ENCODE measurements around the gene MRRF.
A peak's percentile ranks its signal among the peaks of the same experiment; 100 is the strongest.
"Not testable (repeated sequence)": the region's sequence is repeated elsewhere in the genome, so short reads cannot be mapped to it uniquely, and the experiment has no call there.

The MRRF gene

DNA sequence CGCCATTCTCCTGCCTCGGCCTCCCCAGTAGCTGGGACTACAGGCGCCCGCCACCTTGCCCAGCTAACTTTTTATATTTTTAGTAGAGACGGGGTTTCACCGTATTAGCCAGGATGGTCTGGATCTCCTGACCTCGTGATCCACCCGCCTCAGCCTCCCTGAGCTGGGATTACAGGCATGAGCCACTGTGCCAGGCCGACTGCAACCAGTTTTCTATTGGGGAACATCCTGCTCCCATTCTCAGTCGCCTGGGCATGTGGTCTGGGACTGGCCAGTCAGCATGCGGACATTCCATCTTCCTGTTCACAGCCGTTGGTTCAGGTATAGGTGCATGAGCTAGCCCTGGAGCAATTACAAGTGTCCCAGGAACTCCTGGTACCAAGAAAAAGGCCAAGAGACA, 98.4 kb downstream of the MRRF start:
- not testable (repeated sequence) for DNase-seq

- no peak for DNase-seq
Observed at GRCh38 chr9:122364117-122364782, 99.6 kb downstream of the MRRF start.

DNA sequence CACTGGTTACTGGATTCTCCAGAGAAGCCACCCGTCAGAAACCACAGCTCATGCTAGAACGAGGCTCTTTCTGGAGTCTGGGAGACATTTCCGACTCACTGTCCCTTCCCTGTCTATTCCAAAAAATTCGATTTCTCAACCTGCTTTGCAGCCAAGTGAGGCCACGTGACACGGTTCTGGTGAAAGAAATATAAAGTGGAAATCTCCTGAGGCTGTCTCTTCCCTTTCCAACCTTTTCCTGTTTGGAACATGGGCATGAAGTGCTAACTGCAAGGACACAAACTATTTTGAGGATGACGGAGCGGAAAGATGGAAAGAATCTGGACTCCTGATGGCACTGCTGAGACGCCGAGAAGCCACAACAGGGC, 100.1 kb downstream of the MRRF start:
- DNase-seq: no peak

DNA sequence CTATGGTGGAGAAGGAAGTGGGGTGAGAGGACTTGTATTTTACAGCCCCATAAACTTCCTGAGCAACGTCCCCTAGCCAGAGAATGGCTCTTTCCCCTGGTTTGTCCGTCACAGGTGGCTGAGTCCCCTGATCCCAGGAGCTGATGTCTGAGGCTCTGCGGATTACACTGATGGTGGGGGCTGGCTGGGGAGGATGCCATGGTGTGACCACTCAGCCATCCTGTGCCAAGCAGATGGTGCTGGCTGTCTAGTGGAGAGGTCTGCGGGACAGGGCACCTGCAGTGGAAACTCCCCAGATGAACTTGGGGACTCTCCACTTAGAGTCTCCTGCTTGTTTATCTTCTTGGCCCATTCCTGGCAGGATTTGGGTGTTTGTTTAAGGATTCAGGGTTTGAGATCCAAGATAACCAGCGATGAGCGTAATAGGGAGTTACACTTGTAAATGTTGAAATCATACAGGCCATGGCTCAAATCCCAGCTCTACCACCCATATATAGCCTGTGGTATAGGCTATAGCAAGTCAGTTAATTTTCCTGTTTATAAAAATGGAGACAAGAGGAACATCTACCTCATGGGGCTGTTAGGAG, 101.5 kb downstream of the MRRF start:
- DNase-seq: no peak

DNA sequence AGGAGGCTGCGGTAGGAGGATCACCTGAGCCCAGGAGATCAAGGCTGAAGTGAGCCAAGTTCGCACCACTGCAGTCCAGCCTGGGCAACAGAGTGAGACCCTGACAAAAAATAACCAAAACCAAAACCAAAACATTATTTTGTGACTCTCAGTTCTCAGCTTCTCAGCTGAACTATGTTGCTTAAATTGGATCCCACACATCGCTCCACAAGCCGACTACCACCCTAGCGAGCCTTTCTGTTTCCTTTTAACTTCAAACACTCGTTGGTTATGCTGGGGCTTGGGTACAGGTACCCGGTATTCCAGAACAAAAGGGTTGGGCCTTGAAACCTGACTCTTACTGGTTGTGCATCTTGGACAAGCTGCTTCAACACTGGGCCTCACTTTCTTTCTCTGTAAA, 102.4 kb downstream of the MRRF start:
- DNase-seq: no peak

- no peak for DNase-seq
Observed at GRCh38 chr9:122367774-122368460, 103.2 kb downstream of the MRRF start.

GRCh38 chr9:122368642-122369041, 104.0 kb downstream of the MRRF start:
- DNase-seq: no peak

DNA sequence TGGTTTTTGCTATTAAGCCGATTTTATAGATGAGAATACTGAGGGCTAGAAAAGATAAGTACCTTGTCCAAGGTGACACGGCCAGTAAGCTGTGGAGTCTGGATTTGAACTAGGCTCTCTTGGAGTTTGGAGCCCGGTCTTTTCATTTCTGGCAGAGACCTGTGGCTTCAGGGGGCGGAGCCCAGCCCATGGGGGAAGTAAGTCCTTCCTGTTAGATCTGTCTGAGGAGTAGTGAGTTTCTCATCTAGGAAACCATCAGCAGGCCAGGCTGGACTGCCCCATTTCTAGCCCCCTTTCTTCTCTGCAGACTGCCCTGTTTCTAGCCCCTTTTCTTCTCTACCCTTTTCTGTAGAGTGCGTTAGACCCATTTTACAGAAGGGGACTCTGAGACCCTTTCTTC, 105.6 kb downstream of the MRRF start:
- no peak for DNase-seq

DNA sequence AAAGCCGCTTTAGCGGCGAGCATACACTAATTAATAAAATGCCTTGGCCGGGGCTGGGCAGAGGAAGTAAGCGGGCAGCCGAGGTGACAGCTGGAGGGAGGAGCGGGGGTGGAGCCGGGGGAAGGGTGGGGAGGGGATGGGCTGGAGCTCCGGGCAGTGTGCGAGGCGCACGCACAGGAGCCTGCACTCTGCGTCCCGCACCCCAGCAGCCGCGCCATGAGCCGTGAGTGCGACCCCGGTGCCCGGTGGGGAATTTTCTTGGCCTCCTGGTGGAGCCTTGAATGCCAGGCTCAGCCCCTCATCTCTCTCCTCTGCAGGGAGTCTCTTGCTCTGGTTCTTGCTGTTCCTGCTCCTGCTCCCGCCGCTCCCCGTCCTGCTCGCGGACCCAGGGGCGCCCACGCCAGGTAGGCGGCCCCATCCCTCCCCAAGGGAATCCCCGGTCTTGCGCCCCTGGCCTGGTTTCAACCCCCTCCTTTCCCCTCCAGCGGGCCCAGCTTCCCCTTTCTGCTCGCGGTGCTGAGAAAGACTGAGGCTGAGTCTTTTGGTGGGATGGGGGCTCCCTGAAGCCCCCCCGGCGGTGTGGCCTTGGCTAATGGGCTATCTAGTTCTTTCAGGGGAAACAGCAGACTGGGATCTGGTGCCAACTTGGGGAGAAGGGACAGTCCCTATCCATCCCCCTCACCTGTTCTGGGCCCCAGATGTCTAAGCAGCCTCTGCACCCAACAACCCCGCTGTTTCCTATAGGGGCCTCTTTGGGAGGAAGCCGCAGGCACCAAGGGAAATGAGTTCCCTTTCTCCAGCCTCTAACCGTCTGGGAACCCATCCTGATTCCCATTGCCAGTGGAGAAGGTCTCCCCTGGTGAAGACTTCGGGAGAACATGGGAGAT, 106.4 kb downstream of the MRRF start, which contains the start of gene PTGS1:
PTGS1 (plus strand) TSS at position 156 of the 887 bp plus-strand sequence; CDS start at position 217, 61 bp downstream.
- DNase-seq: peak; percentile 18

- no peak for DNase-seq
Observed at GRCh38 chr9:122371846-122372245, 107.2 kb downstream of the MRRF start.

GRCh38 chr9:122372856-122373845, 108.5 kb downstream of the MRRF start:
- DNase-seq: no peak

- no peak for DNase-seq
Observed at GRCh38 chr9:122374885-122375420, 110.3 kb downstream of the MRRF start.

- no peak for DNase-seq
Observed at GRCh38 chr9:122376796-122377195, 112.1 kb downstream of the MRRF start.

- no peak for DNase-seq
Observed at GRCh38 chr9:122377241-122378164, 112.8 kb downstream of the MRRF start.

- DNase-seq: no peak
Observed at GRCh38 chr9:122378236-122378635, 113.6 kb downstream of the MRRF start.

DNA sequence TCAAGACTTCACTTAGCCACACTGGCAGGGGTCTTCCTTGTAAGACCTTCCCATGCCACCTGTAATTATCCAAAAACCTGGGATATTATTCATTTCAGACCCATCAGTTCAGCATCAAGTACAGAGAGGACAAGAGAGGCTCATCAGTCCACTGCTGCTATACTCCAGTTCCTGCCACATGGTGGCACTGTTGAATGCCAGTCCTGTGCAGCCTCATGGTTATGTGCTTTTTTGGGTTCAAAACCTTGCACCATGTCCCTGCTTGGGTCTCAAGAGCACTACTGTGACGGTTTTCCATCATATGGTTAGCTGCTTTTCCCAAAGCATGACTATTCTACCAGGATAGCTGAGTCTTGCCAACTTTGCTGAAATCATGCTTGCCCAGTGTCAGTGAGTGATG, 114.7 kb downstream of the MRRF start:
- DNase-seq: no peak

DNA sequence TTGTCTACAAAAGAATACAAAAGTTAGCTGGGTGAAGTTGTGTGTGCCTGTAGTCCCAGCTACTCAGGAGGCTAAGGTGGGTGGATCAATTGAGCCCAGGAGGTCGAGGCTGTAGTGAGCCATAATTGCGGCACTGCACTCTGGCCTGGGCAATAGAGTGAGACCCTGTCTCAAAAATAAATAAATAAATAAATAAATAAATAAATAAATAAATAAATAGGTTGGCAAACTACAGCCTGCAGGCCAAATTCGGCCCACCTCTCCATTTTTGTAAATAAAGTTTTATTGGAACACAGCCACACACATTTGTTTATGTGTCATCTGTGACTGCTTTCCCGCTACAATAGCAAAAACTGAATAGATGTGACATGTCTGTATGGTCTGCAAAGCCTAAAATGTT, 115.6 kb downstream of the MRRF start:
- no peak for DNase-seq

Measured in CD4-positive, alpha-beta T cell treated with Interleukin-17A for 4 hours (primary cell).